Endothelial cell of umbilical vein (primary cell): ENCODE data around the gene DGUOK.

Experiments used
- POLR2A ChIP-seq: IDR thresholded peaks from 2 replicates; pipeline ENCODE4 v1.6.1; 2012; ENCODE audit warnings: low read depth, mild to moderate bottlenecking, control low read depth, low read length
- TF ChIP-seq, protein P1 (sequence below), 2 donors: IDR thresholded peaks; 1 replicate in 1 of 2; 2 replicates in 1 of 2; pipeline ENCODE4 v1.5.1; 2011; ENCODE audit warnings: low read length in 2 of 2, mild to moderate bottlenecking in 2 of 2, moderate library complexity in 2 of 2, control low read depth in 1 of 2, inconsistent platforms in 1 of 2, low read depth in 1 of 2; ENCODE audit not compliant: insufficient read depth in 1 of 2; ENCODE audit errors: extremely low read depth in 1 of 2

DNA sequence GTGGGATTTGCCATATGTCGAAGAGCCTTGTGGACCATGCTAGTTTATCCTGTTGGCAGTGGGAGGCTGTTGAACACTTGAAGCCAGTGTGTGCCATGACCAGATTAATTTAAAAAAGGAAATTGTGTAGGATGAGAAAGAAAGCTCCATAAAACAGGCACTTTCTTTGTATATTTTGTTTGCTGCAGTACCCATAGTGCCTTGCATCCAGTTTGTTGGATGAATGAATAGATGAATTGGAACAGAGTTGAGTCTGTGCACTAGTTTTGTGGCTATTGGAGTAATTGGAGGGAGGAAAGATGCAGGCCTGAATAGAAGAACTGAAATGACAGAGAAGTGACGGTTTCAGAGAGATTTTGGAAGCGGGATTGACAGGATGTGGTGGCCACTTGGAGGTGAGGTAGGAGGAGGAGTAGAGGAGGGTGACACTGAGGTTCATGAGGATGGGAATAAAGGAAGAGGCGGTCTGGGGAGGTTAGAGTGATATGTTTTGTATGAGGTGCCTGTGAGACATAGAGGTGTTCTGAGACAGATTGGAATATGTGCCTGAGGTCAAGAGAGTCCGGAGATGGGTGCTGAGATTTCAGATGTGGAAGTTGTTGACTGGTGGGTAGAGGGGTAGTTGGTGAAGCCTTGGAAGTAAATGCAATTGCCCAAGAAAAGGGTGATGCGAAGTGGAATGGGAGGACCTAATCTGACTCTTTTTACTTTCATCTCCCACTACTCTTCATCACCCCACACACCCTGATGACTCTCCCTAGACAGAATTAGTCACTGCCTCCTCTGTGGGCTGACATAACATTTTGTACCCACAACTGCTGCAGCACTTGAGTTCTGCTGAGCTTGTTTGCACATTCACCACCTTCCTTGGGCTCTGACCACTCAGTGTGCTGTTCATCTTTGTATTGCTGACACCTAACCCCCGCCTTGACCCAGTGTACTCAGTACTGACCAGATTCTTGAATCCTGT is 5.1 kb downstream of the DGUOK start:
- TF ChIP-seq, protein P1, sequence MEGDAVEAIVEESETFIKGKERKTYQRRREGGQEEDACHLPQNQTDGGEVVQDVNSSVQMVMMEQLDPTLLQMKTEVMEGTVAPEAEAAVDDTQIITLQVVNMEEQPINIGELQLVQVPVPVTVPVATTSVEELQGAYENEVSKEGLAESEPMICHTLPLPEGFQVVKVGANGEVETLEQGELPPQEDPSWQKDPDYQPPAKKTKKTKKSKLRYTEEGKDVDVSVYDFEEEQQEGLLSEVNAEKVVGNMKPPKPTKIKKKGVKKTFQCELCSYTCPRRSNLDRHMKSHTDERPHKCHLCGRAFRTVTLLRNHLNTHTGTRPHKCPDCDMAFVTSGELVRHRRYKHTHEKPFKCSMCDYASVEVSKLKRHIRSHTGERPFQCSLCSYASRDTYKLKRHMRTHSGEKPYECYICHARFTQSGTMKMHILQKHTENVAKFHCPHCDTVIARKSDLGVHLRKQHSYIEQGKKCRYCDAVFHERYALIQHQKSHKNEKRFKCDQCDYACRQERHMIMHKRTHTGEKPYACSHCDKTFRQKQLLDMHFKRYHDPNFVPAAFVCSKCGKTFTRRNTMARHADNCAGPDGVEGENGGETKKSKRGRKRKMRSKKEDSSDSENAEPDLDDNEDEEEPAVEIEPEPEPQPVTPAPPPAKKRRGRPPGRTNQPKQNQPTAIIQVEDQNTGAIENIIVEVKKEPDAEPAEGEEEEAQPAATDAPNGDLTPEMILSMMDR (IDR thresholded peaks at IDR 0.05; ENCODE audit: extremely low read depth in 1 of 2, insufficient read depth in 1 of 2, low read depth in 1 of 2, low read length in 2 of 2) = no peak
- no peak for TF ChIP-seq POLR2A
